GM21447 (cell line): ENCODE measurements around the gene RND2.

Source experiments
- ATAC-seq: cut with Tn5 transposase; IDR thresholded peaks from one replicate; pipeline ENCODE4 v1.9.1; 2021; ENCODE audit not compliant: unreplicated experiment

RND2 gene

GRCh38 chr17:43003542-43004172 is 21.4 kb upstream of the RND2 start:
- ATAC-seq = no peak

- peak; percentile 90 for ATAC-seq
Observed at GRCh38 chr17:43006639-43007551, 18.1 kb upstream of the RND2 start, which contains the start of gene IFI35. Gene IFI35, plus strand, starts transcription at chr17:43006784. Its CDS starts 164 bp downstream, at chr17:43006948.

- no peak for ATAC-seq
Observed at GRCh38 chr17:43010667-43011308, 14.2 kb upstream of the RND2 start.

- ATAC-seq = no peak
Observed at GRCh38 chr17:43011728-43012472, 13.1 kb upstream of the RND2 start.

GRCh38 chr17:43013296-43013695 is 11.7 kb upstream of the RND2 start:
- ATAC-seq = no peak

GRCh38 chr17:43014020-43014648 is 10.9 kb upstream of the RND2 start:
- ATAC-seq = no peak

- ATAC-seq = no peak
Observed at GRCh38 chr17:43014649-43015542, 10.1 kb upstream of the RND2 start.

- no peak for ATAC-seq
Observed at GRCh38 chr17:43015579-43015978, 9.5 kb upstream of the RND2 start.

GRCh38 chr17:43016216-43016615 is 8.8 kb upstream of the RND2 start:
- ATAC-seq = no peak

GRCh38 chr17:43018008-43018853 is 6.8 kb upstream of the RND2 start:
- no peak for ATAC-seq

GRCh38 chr17:43018932-43019331 is 6.1 kb upstream of the RND2 start:
- no peak for ATAC-seq

- no peak for ATAC-seq
Observed at GRCh38 chr17:43019418-43019817, 5.6 kb upstream of the RND2 start.

- ATAC-seq = no peak
Observed at GRCh38 chr17:43020030-43020621, 4.9 kb upstream of the RND2 start.

- no peak for ATAC-seq
Observed at GRCh38 chr17:43020789-43021740, 4.0 kb upstream of the RND2 start.

- ATAC-seq = no peak
Observed at GRCh38 chr17:43021741-43022512, 3.1 kb upstream of the RND2 start, which contains the start of gene VAT1. Gene VAT1, minus strand, starts transcription at chr17:43022385. Its CDS starts 63 bp downstream, at chr17:43022322.

GRCh38 chr17:43025290-43025657 is 243 bp downstream of the RND2 start:
- no peak for ATAC-seq
